HEK293 (cell line): ENCODE data around the gene WHRN.
A peak's percentile ranks its signal among the peaks of the same experiment; 100 is the strongest.

Source experiments
- CTCF ChIA-PET: fragments of 350-600 bp; formaldehyde crosslinking; extraction: SDS; loops from one replicate; lab custom pipeline; 2021; ENCODE audit warnings: antibody characterized with exemption; lab: Yijun Ruan, JAX
- POLR2A ChIA-PET: fragments of 300-600 bp; formaldehyde crosslinking; extraction: SDS; loops from one replicate; lab custom pipeline; 2020; ENCODE audit warnings: antibody characterized with exemption, inconsistent platforms; lab: Yijun Ruan, JAX
- H3K27ac ChIP-seq: fragments of 200-500 bp; sonication (Bioruptor generic); 2 replicates; pipeline ENCODE4 v1.5.1; 2014; ENCODE audit warnings: low read depth, low read length, control low read depth, inconsistent platforms; ENCODE audit errors: extremely low read depth
- H3K36me3 ChIP-seq, 2 experiments: fragments of 200-500 bp in 1 of 2; sonication (Bioruptor generic) in 1 of 2; 1 replicate in 1 of 2; 2 replicates in 1 of 2; pipeline ENCODE4 v1.5.1; 2014 to 2017; ENCODE audit warnings: inconsistent platforms in 2 of 2, low read length in 2 of 2; ENCODE audit not compliant: control insufficient read depth in 2 of 2, insufficient read depth in 1 of 2
- H3K4me1 ChIP-seq: fragments of 200-500 bp; sonication (Bioruptor generic); 2 replicates; pipeline ENCODE4 v1.5.1; 2014; ENCODE audit warnings: mild to moderate bottlenecking, low read length, inconsistent platforms; ENCODE audit not compliant: control insufficient read depth, insufficient read depth
- H3K4me3 ChIP-seq: 2 replicates; pipeline ENCODE4 v1.5.1; 2011; ENCODE audit warnings: low read depth, mild to moderate bottlenecking, control low read depth, low read length, moderate library complexity
- H3K9me3 ChIP-seq: fragments of 200-500 bp; sonication (Bioruptor generic); 2 replicates; pipeline ENCODE4 v1.5.1; 2014; ENCODE audit warnings: low read depth, low read length, inconsistent platforms; ENCODE audit not compliant: control insufficient read depth, insufficient read depth
- INSM2 ChIP-seq: fragments of 450-650 bp; formaldehyde crosslinking; IDR thresholded peaks from 2 replicates; pipeline ENCODE4 v1.5.1; 2016; ENCODE audit warnings: missing biosample characterization, missing genetic modification characterization
- PBX3 ChIP-seq: sonication (generic); formaldehyde crosslinking; IDR thresholded peaks from 2 replicates; pipeline ENCODE4 v1.8.1; 2022; ENCODE audit warnings: mild to moderate bottlenecking, moderate library complexity, missing genetic modification reagents
- PRDM1 ChIP-seq: fragments of 450-650 bp; formaldehyde crosslinking; IDR thresholded peaks from 2 replicates; pipeline ENCODE4; 2016; ENCODE audit warnings: missing biosample characterization, missing genetic modification characterization
- SP2 ChIP-seq: fragments of 450-650 bp; formaldehyde crosslinking; IDR thresholded peaks from 2 replicates; pipeline ENCODE4 v1.5.1; 2016; ENCODE audit warnings: missing biosample characterization, missing genetic modification characterization
- ZBTB20 ChIP-seq: fragments of 450-650 bp; formaldehyde crosslinking; IDR thresholded peaks from 2 replicates; pipeline ENCODE4 v1.5.1; 2016; ENCODE audit warnings: missing biosample characterization, missing genetic modification characterization
- ZFHX2 ChIP-seq: fragments of 450-650 bp; formaldehyde crosslinking; conservative IDR thresholded peaks from 2 replicates; pipeline ENCODE4 v1.5.1; 2016; ENCODE audit warnings: missing biosample characterization, missing genetic modification characterization
- ZNF184 ChIP-seq: fragments of 450-650 bp; IDR thresholded peaks from 2 replicates; pipeline ENCODE4 v1.5.1; 2018; ENCODE audit warnings: missing biosample characterization, mild to moderate bottlenecking, missing genetic modification characterization
- ZNF221 ChIP-seq: fragments of 450-650 bp; formaldehyde crosslinking; IDR thresholded peaks from 2 replicates; pipeline ENCODE4 v1.5.1; 2017; ENCODE audit warnings: missing biosample characterization, missing genetic modification characterization, borderline replicate concordance
- ZNF248 ChIP-seq: fragments of 450-650 bp; formaldehyde crosslinking; IDR thresholded peaks from 2 replicates; pipeline ENCODE4 v1.5.1; 2017; ENCODE audit warnings: missing biosample characterization, missing genetic modification characterization
- ZNF266 ChIP-seq: fragments of 450-650 bp; formaldehyde crosslinking; IDR thresholded peaks from 2 replicates; pipeline ENCODE4 v1.5.1; 2016; ENCODE audit warnings: missing biosample characterization, missing genetic modification characterization, low read depth
- ZNF280D ChIP-seq: fragments of 450-650 bp; formaldehyde crosslinking; IDR thresholded peaks from 2 replicates; pipeline ENCODE4 v1.5.1; 2016; ENCODE audit warnings: missing biosample characterization, missing genetic modification characterization

Gene WHRN

GRCh38 chr9:114386361-114386885 lies 118.8 kb downstream of the WHRN start:
- H3K27ac ChIP-seq, result no peak overlapping the region
- no peak overlapping the region for H3K4me3 ChIP-seq
- TF ChIP-seq ZNF266 (no peak), ZFHX2 (tag by site-specific recombination) (peak; percentile 20; the same call in 1 of the 2 replicates)
- no peaks in the 10 kb centered on the region for H3K4me1 ChIP-seq
- ChIA-PET CTCF (interaction anchor here (2.1 kb wide), 1 partner anchor 267 kb away, joined by 5 read pairs; no protein-coding TSS in a partner anchor), POLR2A (no interaction called here)
- H3K36me3 ChIP-seq, result no peaks in the 10 kb centered on the region
- H3K9me3 ChIP-seq, result no peaks in the 10 kb centered on the region

- Histone ChIP-seq H3K27ac (no peak overlapping the region), H3K9me3 (no peaks in the 10 kb centered on the region), H3K36me3 (no peaks in the 10 kb centered on the region), H3K4me3 (no peak overlapping the region), H3K4me1 (no peaks in the 10 kb centered on the region)
- ChIA-PET CTCF (interaction anchor here (0.7 to 2.1 kb wide), 6 partner anchors 8 to 268 kb away, joined by 3 to 5 read pairs (median 4); no protein-coding TSS in a partner anchor), POLR2A (no interaction called here)
- TF ChIP-seq ZNF221 (tag by site-specific recombination) (no peak), SP2 (tag by site-specific recombination) (0 out of 2 replicates have a peak, but pooled peaks have one; percentile 9)
Measured at GRCh38 chr9:114385397-114386181, 119.7 kb downstream of the WHRN start.

GRCh38 chr9:114384836-114385396 lies 120.4 kb downstream of the WHRN start:
- TF ChIP-seq PBX3 (CRISPR knock-in tag) (no peak), ZBTB20 (tag by site-specific recombination) (peak; percentile 46; the same call in 1 of the 2 replicates), ZNF280D (tag by site-specific recombination) (no peak)
- no peaks in the 10 kb centered on the region for H3K9me3 ChIP-seq
- H3K4me3 ChIP-seq, result no peak overlapping the region
- no peaks in the 10 kb centered on the region for H3K36me3 ChIP-seq
- POLR2A ChIA-PET, result no interaction called here
- no peak overlapping the region for H3K27ac ChIP-seq
- no peaks in the 10 kb centered on the region for H3K4me1 ChIP-seq
- CTCF ChIA-PET, result interaction anchor here (0.9 to 2.1 kb wide), 6 partner anchors 9 to 269 kb away, joined by 3 to 5 read pairs (median 4); no protein-coding TSS in a partner anchor

- H3K4me1 ChIP-seq, result no peaks in the 10 kb centered on the region
- CTCF ChIA-PET, result interaction anchor here (0.9 to 2.1 kb wide), 5 partner anchors 9 to 269 kb away, joined by 3 to 5 read pairs (median 4); no protein-coding TSS in a partner anchor
- no peak overlapping the region for H3K4me3 ChIP-seq
- H3K9me3 ChIP-seq, result no peaks in the 10 kb centered on the region
- TF ChIP-seq ZNF184 (tag by site-specific recombination) (no peak), INSM2 (tag by site-specific recombination) (no peak), ZNF248 (no peak), PRDM1 (0 out of 2 replicates have a peak, but pooled peaks have one; percentile 8)
- POLR2A ChIA-PET, result no interaction called here
- H3K27ac ChIP-seq, result no peak overlapping the region
- no peaks in the 10 kb centered on the region for H3K36me3 ChIP-seq
Measured at GRCh38 chr9:114384341-114384740, 120.9 kb downstream of the WHRN start.
